Activated CD4-positive, alpha-beta memory T cell treated with anti-CD3 and anti-CD28 coated beads for 36 hours (primary cell): ENCODE results near the gene SLC23A1. TPM values are rescaled to one million over a fixed set of nuclear protein-coding genes. Genes with fewer than 3 reads are reported as not detected.

ENCODE experiments used
- CTCF ChIA-PET: fragments of 350-600 bp; sonication (Branson Sonifier 250); formaldehyde crosslinking; loops from one replicate; lab custom pipeline; 2021; ENCODE audit warnings: antibody characterized with exemption, inconsistent platforms; lab: Charles Lee
- POLR2A ChIA-PET: fragments of 350-600 bp; sonication (Branson Sonifier 250); formaldehyde crosslinking; loops from one replicate; lab custom pipeline; 2021; ENCODE audit warnings: antibody characterized with exemption; lab: Charles Lee
- DNase-seq: peaks from one replicate; pipeline ENCODE4 v3.0.0-alpha.2; 2020
- H3K27ac Mint-ChIP-seq: one replicate; pipeline ENCODE4 v1.8.0; 2021; ENCODE audit warnings: mixed read lengths
- H3K27me3 Mint-ChIP-seq: one replicate; pipeline ENCODE4 v1.8.0; 2021; ENCODE audit warnings: mixed read lengths
- H3K36me3 Mint-ChIP-seq: one replicate; pipeline ENCODE4 v1.8.0; 2021; ENCODE audit warnings: mixed read lengths
- H3K4me1 Mint-ChIP-seq: one replicate; pipeline ENCODE4 v1.8.0; 2021; ENCODE audit warnings: low read depth, mixed read lengths
- H3K4me3 Mint-ChIP-seq: one replicate; pipeline ENCODE4 v1.8.0; 2021; ENCODE audit warnings: mild to moderate bottlenecking, mixed read lengths
- H3K9me3 Mint-ChIP-seq: one replicate; pipeline ENCODE4 v1.8.0; 2021; ENCODE audit warnings: mixed read lengths
- intact Hi-C: fragments of 100-400 bp; cut with micrococcal nuclease; formaldehyde crosslinking; loops from one replicate; pipeline ENCODE4 v1.15.1; 2023
- total RNA-seq, 2 experiments: library from RNA; stranded (reverse); gene quantifications; one replicate each; pipeline ENCODE4 v1.2.3, GENCODE V29; 2021

Gene SLC23A1
- total RNA-seq, 2 experiments from 2014 or later = 1.0 to 1.4 TPM

- DNase-seq = no peak
- peaks cover 34% of the 10 kb centered on the region for H3K4me1 Mint-ChIP-seq
- POLR2A ChIA-PET = interaction anchor here (0.9 to 5.5 kb wide), 3 partner anchors 9 to 101 kb away, joined by 4 to 57 read pairs (median 4); partner anchors contain the start of gene SPATA24
- CTCF ChIA-PET = interaction anchor here (0.7 to 5.8 kb wide), 4 partner anchors 8 to 88 kb away, joined by 3 to 37 read pairs (median 3); partner anchors contain the start of genes PAIP2, SPATA24 and STING1
- H3K27me3 Mint-ChIP-seq = no peaks in the 10 kb centered on the region
- intact Hi-C loops = loop anchor here (5.0 kb wide), 1 partner anchor 198 kb away; the partner anchor contains the start of gene SIL1
- peaks cover 19% of the 10 kb centered on the region for H3K36me3 Mint-ChIP-seq
- peak within 1 kb of the TSS; percentile 93 for H3K4me3 Mint-ChIP-seq
- no peak within 1 kb of the TSS for H3K27ac Mint-ChIP-seq
- no peaks in the 10 kb centered on the region for H3K9me3 Mint-ChIP-seq
These were observed 11.8 kb upstream of the SLC23A1 start, which contains the start of gene PROB1 for GRCh38 chr5:139394654-139395566. TSS of gene PROB1 (minus strand) at chr5:139395104. CDS start at chr5:139395081, 23 bp downstream.

- peaks cover 34% of the 10 kb centered on the region for H3K4me1 Mint-ChIP-seq
- POLR2A ChIA-PET = interaction anchor here (1.7 to 5.5 kb wide), 2 partner anchors 10 to 22 kb away, joined by 4 to 57 read pairs; partner anchors contain the start of gene SPATA24
- H3K27me3 Mint-ChIP-seq = no peaks in the 10 kb centered on the region
- no peaks in the 10 kb centered on the region for H3K9me3 Mint-ChIP-seq
- DNase-seq = peak; percentile 68
- no peak overlapping the region for H3K27ac Mint-ChIP-seq
- CTCF ChIA-PET = interaction anchor here (0.7 to 5.8 kb wide), 2 partner anchors 8 to 71 kb away, joined by 3 to 37 read pairs; partner anchors contain the start of gene SPATA24
- peaks cover 18% of the 10 kb centered on the region for H3K36me3 Mint-ChIP-seq
- H3K4me3 Mint-ChIP-seq = peak overlapping the region; percentile 93
- intact Hi-C loops = loop anchor here (5.0 kb wide), 1 partner anchor 197 kb away; the partner anchor contains the start of gene SIL1
These were observed 11.1 kb upstream of the SLC23A1 start for GRCh38 chr5:139394123-139394653.

- peak overlapping the region; percentile 93 for H3K4me3 Mint-ChIP-seq
- peak overlapping the region; percentile 87 for H3K27ac Mint-ChIP-seq
- ChIA-PET POLR2A (interaction anchor here (1.0 to 5.5 kb wide), 6 partner anchors 9 to 100 kb away, joined by 3 to 57 read pairs (median 10); partner anchors contain the start of genes MATR3, PAIP2 and SPATA24), CTCF (interaction anchor here (1.0 to 5.8 kb wide), 3 partner anchors 9 to 120 kb away, joined by 4 to 37 read pairs (median 4); partner anchors contain the start of gene SPATA24)
- H3K36me3 Mint-ChIP-seq = peaks cover 18% of the 10 kb centered on the region
- no peaks in the 10 kb centered on the region for H3K27me3 Mint-ChIP-seq
- DNase-seq = peak; percentile 35
- no peaks in the 10 kb centered on the region for H3K9me3 Mint-ChIP-seq
- intact Hi-C loops = loop anchor here (5.0 kb wide), 1 partner anchor 196 kb away; the partner anchor contains the start of gene SIL1
- H3K4me1 Mint-ChIP-seq = peaks cover 34% of the 10 kb centered on the region
These were observed 10.5 kb upstream of the SLC23A1 start for GRCh38 chr5:139393497-139394122.

GRCh38 chr5:139392678-139393496, 9.8 kb upstream of the SLC23A1 start:
- H3K27ac Mint-ChIP-seq = peak overlapping the region; percentile 87
- H3K27me3 Mint-ChIP-seq = no peaks in the 10 kb centered on the region
- H3K4me3 Mint-ChIP-seq = peak overlapping the region; percentile 93
- peaks cover 34% of the 10 kb centered on the region for H3K4me1 Mint-ChIP-seq
- ChIA-PET POLR2A (interaction anchor here (1.0 to 5.5 kb wide), 7 partner anchors 10 to 99 kb away, joined by 3 to 57 read pairs (median 5); partner anchors contain the start of genes MATR3, PAIP2 and SPATA24), CTCF (interaction anchor here (1.0 to 5.8 kb wide), 5 partner anchors 10 to 121 kb away, joined by 4 to 37 read pairs (median 6); partner anchors contain the start of genes PAIP2 and SPATA24)
- H3K36me3 Mint-ChIP-seq = peaks cover 18% of the 10 kb centered on the region
- no peaks in the 10 kb centered on the region for H3K9me3 Mint-ChIP-seq
- intact Hi-C loops = loop anchor here (1.0 to 5.0 kb wide), 3 partner anchors 11 to 196 kb away; partner anchors contain the start of genes PAIP2, SIL1 and SPATA24
- DNase-seq = peak; percentile 93

- CTCF ChIA-PET = interaction anchor here (0.9 to 5.8 kb wide), 7 partner anchors 10 to 141 kb away, joined by 3 to 37 read pairs (median 4); partner anchors contain the start of genes PAIP2 and SPATA24
- peak overlapping the region; percentile 87 for H3K27ac Mint-ChIP-seq
- H3K36me3 Mint-ChIP-seq = peaks cover 18% of the 10 kb centered on the region
- intact Hi-C loops = loop anchor here (1.0 to 5.0 kb wide), 3 partner anchors 12 to 195 kb away; partner anchors contain the start of genes PAIP2, SIL1 and SPATA24
- H3K4me3 Mint-ChIP-seq = peak overlapping the region; percentile 98
- POLR2A ChIA-PET = interaction anchor here (1.6 to 5.5 kb wide), 6 partner anchors 11 to 89 kb away, joined by 3 to 57 read pairs (median 12); partner anchors contain the start of genes PAIP2 and SPATA24
- H3K27me3 Mint-ChIP-seq = no peaks in the 10 kb centered on the region
- no peak for DNase-seq
- no peaks in the 10 kb centered on the region for H3K9me3 Mint-ChIP-seq
- H3K4me1 Mint-ChIP-seq = peaks cover 34% of the 10 kb centered on the region
These were observed 9.2 kb upstream of the SLC23A1 start for GRCh38 chr5:139392324-139392677.

GRCh38 chr5:139391570-139392323, 8.7 kb upstream of the SLC23A1 start:
- intact Hi-C loops = loop anchor here (1.0 to 5.0 kb wide), 5 partner anchors 13 to 194 kb away; partner anchors contain the start of genes PAIP2, SIL1 and SPATA24
- Mint-ChIP-seq H3K9me3 (no peaks in the 10 kb centered on the region), H3K36me3 (peaks cover 15% of the 10 kb centered on the region), H3K4me3 (peak overlapping the region; percentile 98), H3K27me3 (no peaks in the 10 kb centered on the region), H3K27ac (peak overlapping the region; percentile 95), H3K4me1 (peaks cover 30% of the 10 kb centered on the region)
- POLR2A ChIA-PET = interaction anchor here (0.9 to 5.5 kb wide), 9 partner anchors 11 to 170 kb away, joined by 3 to 57 read pairs (median 8); partner anchors contain the start of genes MATR3, PAIP2, SPATA24 and UBE2D2
- DNase-seq = peak; percentile 63
- CTCF ChIA-PET = interaction anchor here (0.9 to 5.8 kb wide), 11 partner anchors 11 to 141 kb away, joined by 3 to 37 read pairs (median 4); partner anchors contain the start of genes MATR3, PAIP2 and SPATA24

GRCh38 chr5:139390639-139391569, 7.8 kb upstream of the SLC23A1 start:
- POLR2A ChIA-PET = interaction anchor here (0.9 to 5.5 kb wide), 10 partner anchors 12 to 170 kb away, joined by 3 to 57 read pairs (median 6); partner anchors contain the start of genes MATR3, PAIP2, SPATA24 and UBE2D2
- CTCF ChIA-PET = interaction anchor here (0.9 to 5.8 kb wide), 10 partner anchors 12 to 140 kb away, joined by 3 to 37 read pairs (median 4); partner anchors contain the start of genes MATR3, PAIP2 and SPATA24
- Mint-ChIP-seq H3K36me3 (peaks cover 13% of the 10 kb centered on the region), H3K27ac (peak overlapping the region; percentile 95), H3K4me1 (peaks cover 35% of the 10 kb centered on the region), H3K4me3 (peak overlapping the region; percentile 98), H3K27me3 (no peaks in the 10 kb centered on the region), H3K9me3 (no peaks in the 10 kb centered on the region)
- DNase-seq = no peak
- intact Hi-C loops = loop anchor here (1.0 to 5.0 kb wide), 6 partner anchors 24 to 816 kb away; partner anchors contain the start of genes HSPA9 and SIL1

- peak within 1 kb of the TSS; percentile 98 for H3K4me3 Mint-ChIP-seq
- H3K36me3 Mint-ChIP-seq = peaks cover 6% of the 10 kb centered on the region
- H3K27me3 Mint-ChIP-seq = no peaks in the 10 kb centered on the region
- intact Hi-C loops = loop anchor here (1.0 to 5.0 kb wide), 6 partner anchors 25 to 815 kb away; partner anchors contain the start of genes HSPA9 and SIL1
- ChIA-PET POLR2A (interaction anchor here (0.6 to 5.5 kb wide), 7 partner anchors 15 to 96 kb away, joined by 3 to 57 read pairs (median 5); partner anchors contain the start of genes MATR3 and PAIP2), CTCF (interaction anchor here (0.6 to 5.8 kb wide), 7 partner anchors 13 to 124 kb away, joined by 3 to 37 read pairs (median 4); partner anchors contain the start of genes MATR3, PAIP2 and SPATA24)
- peak; percentile 86 for DNase-seq
- H3K9me3 Mint-ChIP-seq = no peaks in the 10 kb centered on the region
- H3K4me1 Mint-ChIP-seq = peaks cover 44% of the 10 kb centered on the region
- H3K27ac Mint-ChIP-seq = peak within 1 kb of the TSS; percentile 95
These were observed 6.9 kb upstream of the SLC23A1 start, which contains the start of gene MZB1 for GRCh38 chr5:139389701-139390638. TSS of gene MZB1 (minus strand) at chr5:139389913. CDS start at chr5:139389856, 57 bp downstream.
